Measurements from ENCODE around the gene RFXANK.

RFXANK gene

GRCh38 chr19:19250196-19250801 is 58.2 kb downstream of the RFXANK start:
- no peak for TF ChIP-seq ZFP30 (CRISPR knock-in tag; IDR thresholded peaks at IDR 0.05)
- TF ChIP-seq ZNF565 (CRISPR knock-in tag; conservative IDR thresholded peaks at IDR 0.05; ENCODE audit: low read depth), result no peak
- no peak for TF ChIP-seq ISL1 (CRISPR knock-in tag; IDR thresholded peaks at IDR 0.05)
- no peak for TF ChIP-seq TOX (CRISPR knock-in tag; IDR thresholded peaks at IDR 0.05; ENCODE audit: borderline replicate concordance)
- TF ChIP-seq ARNTL (CRISPR knock-in tag; IDR thresholded peaks at IDR 0.05; ENCODE audit: borderline replicate concordance, low read depth), result no peak
- no peak for TF ChIP-seq CREB5 (CRISPR knock-in tag; IDR thresholded peaks at IDR 0.05; ENCODE audit: low read depth)
- TF ChIP-seq TSHZ2 (CRISPR knock-in tag; IDR thresholded peaks at IDR 0.05), result no peak
- TF ChIP-seq BACH2 (CRISPR knock-in tag; IDR thresholded peaks at IDR 0.05; ENCODE audit: borderline replicate concordance), result no peak
- no peak for TF ChIP-seq ZNF8 (CRISPR knock-in tag; IDR thresholded peaks at IDR 0.05)
- no peak for TF ChIP-seq ZC3H10 (CRISPR knock-in tag; IDR thresholded peaks at IDR 0.05)
- TF ChIP-seq, protein P1, sequence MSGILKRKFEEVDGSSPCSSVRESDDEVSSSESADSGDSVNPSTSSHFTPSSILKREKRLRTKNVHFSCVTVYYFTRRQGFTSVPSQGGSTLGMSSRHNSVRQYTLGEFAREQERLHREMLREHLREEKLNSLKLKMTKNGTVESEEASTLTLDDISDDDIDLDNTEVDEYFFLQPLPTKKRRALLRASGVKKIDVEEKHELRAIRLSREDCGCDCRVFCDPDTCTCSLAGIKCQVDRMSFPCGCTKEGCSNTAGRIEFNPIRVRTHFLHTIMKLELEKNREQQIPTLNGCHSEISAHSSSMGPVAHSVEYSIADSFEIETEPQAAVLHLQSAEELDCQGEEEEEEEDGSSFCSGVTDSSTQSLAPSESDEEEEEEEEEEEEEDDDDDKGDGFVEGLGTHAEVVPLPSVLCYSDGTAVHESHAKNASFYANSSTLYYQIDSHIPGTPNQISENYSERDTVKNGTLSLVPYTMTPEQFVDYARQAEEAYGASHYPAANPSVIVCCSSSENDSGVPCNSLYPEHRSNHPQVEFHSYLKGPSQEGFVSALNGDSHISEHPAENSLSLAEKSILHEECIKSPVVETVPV (CRISPR knock-in tag; IDR thresholded peaks at IDR 0.05), result no peak
- TF ChIP-seq OSR1 (CRISPR knock-in tag; IDR thresholded peaks at IDR 0.05), result no peak
- TF ChIP-seq, protein P2, sequence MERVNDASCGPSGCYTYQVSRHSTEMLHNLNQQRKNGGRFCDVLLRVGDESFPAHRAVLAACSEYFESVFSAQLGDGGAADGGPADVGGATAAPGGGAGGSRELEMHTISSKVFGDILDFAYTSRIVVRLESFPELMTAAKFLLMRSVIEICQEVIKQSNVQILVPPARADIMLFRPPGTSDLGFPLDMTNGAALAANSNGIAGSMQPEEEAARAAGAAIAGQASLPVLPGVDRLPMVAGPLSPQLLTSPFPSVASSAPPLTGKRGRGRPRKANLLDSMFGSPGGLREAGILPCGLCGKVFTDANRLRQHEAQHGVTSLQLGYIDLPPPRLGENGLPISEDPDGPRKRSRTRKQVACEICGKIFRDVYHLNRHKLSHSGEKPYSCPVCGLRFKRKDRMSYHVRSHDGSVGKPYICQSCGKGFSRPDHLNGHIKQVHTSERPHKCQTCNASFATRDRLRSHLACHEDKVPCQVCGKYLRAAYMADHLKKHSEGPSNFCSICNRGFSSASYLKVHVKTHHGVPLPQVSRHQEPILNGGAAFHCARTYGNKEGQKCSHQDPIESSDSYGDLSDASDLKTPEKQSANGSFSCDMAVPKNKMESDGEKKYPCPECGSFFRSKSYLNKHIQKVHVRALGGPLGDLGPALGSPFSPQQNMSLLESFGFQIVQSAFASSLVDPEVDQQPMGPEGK (CRISPR knock-in tag; IDR thresholded peaks at IDR 0.05; ENCODE audit: borderline replicate concordance), result no peak
- ATAC-seq, result no peak

All from SK-N-SH treated with all-trans-retinoic acid at 6 μM for 48 hours (cell line).